ENCODE data around the gene FMO4. TPM values are rescaled to one million over a fixed set of nuclear protein-coding genes. Genes with fewer than 3 reads are reported as not detected.
"Not testable (repeated sequence)": the region's sequence is repeated elsewhere in the genome, so short reads cannot be mapped to it uniquely, and the experiment has no call there.

FMO4 gene
- total RNA-seq, 2 experiments from 2014 or later: 1.6 to 2.5 TPM

DNA sequence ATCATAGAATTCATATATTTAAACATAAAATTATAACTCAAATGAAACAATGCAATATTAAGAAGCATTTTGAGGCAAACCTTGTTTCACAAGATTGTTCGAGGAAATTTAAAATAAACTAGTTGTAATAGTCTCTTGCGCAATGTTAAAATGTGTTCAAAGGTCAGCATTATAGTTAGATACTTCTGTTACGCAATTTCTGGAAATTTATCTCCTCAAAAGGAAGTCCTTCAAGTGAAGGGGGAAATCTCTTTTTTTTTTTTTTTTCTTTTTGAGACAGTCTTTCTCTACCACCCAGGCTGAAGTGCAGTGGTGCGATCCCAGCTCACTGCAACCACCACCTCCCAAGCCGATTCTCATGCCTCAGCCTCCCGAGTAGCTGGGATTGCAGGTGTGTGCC is 52.1 kb downstream of the FMO4 start:
- ChIA-PET POLR2A (interaction anchor here (0.6 kb wide), 1 partner anchor 146 kb away, joined by 3 read pairs; no protein-coding TSS in a partner anchor), CTCF (no interaction called here)
- no peak for TF ChIP-seq CTCF (IDR thresholded peaks at IDR 0.05)
- no peak overlapping the region for H3K4me3 Mint-ChIP-seq
- peaks cover 5% of the 10 kb centered on the region for H3K27me3 Mint-ChIP-seq
- ATAC-seq: no peak
- no peaks in the 10 kb centered on the region for H3K4me1 Mint-ChIP-seq (ENCODE audit: low read depth)
- intact Hi-C loops (cut with micrococcal nuclease): no loop called here
- no peak overlapping the region for H3K27ac Mint-ChIP-seq
- H3K36me3 Mint-ChIP-seq (ENCODE audit: low read depth): no peaks in the 10 kb centered on the region
- H3K9me3 Mint-ChIP-seq: no peaks in the 10 kb centered on the region
- DNase-seq: no peak

DNA sequence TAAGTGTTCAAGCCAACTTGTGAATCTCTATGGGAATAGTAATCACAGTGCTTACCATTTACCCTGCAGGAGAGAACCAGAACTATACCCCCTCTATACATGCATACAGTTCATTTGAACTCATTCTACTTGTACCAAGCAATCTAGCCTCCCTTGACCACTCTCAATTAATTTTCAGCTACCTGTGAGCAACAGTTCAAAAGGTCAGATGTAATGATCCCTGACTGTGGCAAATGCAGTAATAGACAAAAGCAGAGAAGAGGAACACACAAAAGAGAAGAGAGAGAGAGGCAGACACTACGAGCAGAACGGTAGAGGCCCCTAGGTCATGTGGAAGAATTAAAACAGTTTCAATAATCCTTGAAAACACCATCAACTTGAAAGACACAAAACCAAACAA is 52.8 kb downstream of the FMO4 start:
- Mint-ChIP-seq H3K4me3 (no peak overlapping the region), H3K27ac (no peak overlapping the region), H3K36me3 (ENCODE audit: low read depth) (no peaks in the 10 kb centered on the region), H3K4me1 (ENCODE audit: low read depth) (no peaks in the 10 kb centered on the region), H3K9me3 (no peaks in the 10 kb centered on the region), H3K27me3 (peaks cover 2% of the 10 kb centered on the region)
- intact Hi-C loops (cut with micrococcal nuclease): no loop called here
- DNase-seq: no peak
- POLR2A ChIA-PET: interaction anchor here (0.6 kb wide), 1 partner anchor 147 kb away, joined by 3 read pairs; no protein-coding TSS in a partner anchor
- CTCF ChIA-PET: no interaction called here
- ATAC-seq: no peak
- no peak for TF ChIP-seq CTCF (IDR thresholded peaks at IDR 0.05)

DNA sequence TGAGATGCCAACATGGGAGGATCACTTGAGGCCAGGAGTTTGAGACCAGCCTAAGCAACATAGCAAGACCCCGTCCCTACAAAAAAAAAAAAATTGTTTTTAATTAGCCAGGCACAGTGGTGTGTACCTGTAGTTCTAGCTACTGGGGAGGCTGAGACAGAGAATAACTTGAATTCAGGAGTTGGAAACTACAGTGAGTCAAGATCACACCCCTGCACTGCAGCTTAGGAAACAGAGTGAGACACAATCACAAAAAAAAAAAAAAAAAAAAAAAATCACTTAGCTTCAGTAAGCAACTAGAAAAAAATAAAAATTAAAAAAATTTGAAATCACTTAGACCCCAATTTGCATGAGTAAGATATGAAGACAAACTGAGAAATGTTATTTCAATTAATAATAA is 53.5 kb downstream of the FMO4 start:
- no peak for DNase-seq
- no peak for TF ChIP-seq CTCF (IDR thresholded peaks at IDR 0.05)
- Mint-ChIP-seq H3K9me3 (no peaks in the 10 kb centered on the region), H3K27me3 (peaks cover 2% of the 10 kb centered on the region), H3K27ac (no peak overlapping the region), H3K4me3 (no peak overlapping the region), H3K36me3 (ENCODE audit: low read depth) (no peaks in the 10 kb centered on the region), H3K4me1 (ENCODE audit: low read depth) (no peaks in the 10 kb centered on the region)
- CTCF ChIA-PET: no interaction called here
- intact Hi-C loops (cut with micrococcal nuclease): no loop called here
- POLR2A ChIA-PET: no interaction called here
- no peak for ATAC-seq

DNA sequence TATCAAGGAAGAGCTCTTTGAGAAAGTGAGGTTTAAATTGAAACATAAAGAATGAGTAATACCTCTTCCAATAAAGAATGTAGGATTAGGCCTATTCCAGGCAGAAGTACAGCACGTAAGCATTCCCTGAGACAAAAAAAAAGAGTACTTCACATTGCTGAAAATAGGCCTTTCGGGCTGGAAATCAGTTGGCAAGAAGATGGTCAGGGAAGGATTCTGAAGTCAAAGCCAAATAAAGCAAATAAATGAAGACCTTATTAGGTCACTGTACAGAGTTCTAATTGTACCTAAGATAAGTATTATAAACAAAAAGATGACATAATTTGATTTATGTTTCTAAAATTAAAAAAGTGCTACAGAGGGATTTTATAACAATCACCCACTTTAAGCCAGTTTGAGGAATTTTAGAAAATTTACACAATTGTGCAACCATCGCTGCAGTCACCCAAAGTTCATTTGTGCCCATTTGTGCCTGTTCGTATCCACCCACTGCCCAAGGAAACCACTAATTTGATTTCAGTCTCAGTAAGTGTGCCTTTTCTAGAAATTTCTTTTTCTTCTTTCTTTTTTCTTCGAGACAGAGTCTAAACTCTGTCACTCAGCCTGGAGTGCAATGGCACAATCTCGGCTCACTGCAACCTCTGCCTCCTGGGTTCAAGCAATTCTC is 58.6 kb downstream of the FMO4 start:
- Mint-ChIP-seq H3K27me3 (no peaks in the 10 kb centered on the region), H3K4me1 (ENCODE audit: low read depth) (no peaks in the 10 kb centered on the region), H3K9me3 (no peaks in the 10 kb centered on the region), H3K27ac (no peak overlapping the region), H3K36me3 (ENCODE audit: low read depth) (no peaks in the 10 kb centered on the region), H3K4me3 (no peak overlapping the region)
- DNase-seq (no peak), ATAC-seq (no peak)
- intact Hi-C loops (cut with micrococcal nuclease): no loop called here
- CTCF ChIA-PET: no interaction called here
- no peak for TF ChIP-seq CTCF (IDR thresholded peaks at IDR 0.05)
- POLR2A ChIA-PET: no interaction called here

GRCh38 chr1:171373357-171374122 is 59.6 kb downstream of the FMO4 start:
- H3K27ac Mint-ChIP-seq; H3K36me3 Mint-ChIP-seq (ENCODE audit: low read depth); CTCF ChIA-PET; ATAC-seq; H3K4me1 Mint-ChIP-seq (ENCODE audit: low read depth); H3K9me3 Mint-ChIP-seq; POLR2A ChIA-PET; H3K4me3 Mint-ChIP-seq; H3K27me3 Mint-ChIP-seq; intact Hi-C loops (cut with micrococcal nuclease); DNase-seq: not testable (repeated sequence)
